Embryonic facial prominence (tissue), 1 donor: ENCODE results near the gene PDE11A.
A peak's percentile ranks its signal among the peaks of the same experiment; 100 is the strongest.
"Not testable (repeated sequence)": the region's sequence is repeated elsewhere in the genome, so short reads cannot be mapped to it uniquely, and the experiment has no call there.

Source experiments
- DNase-seq: peaks from one replicate; pipeline ENCODE4 v3.0.0-alpha.2; 2016; ENCODE audit errors: extremely low spot score

PDE11A gene

GRCh38 chr2:178072383-178073301, at the start of gene PDE11A:
TSS of gene PDE11A (minus strand) at chr2:178072777. CDS start at chr2:178072437, 340 bp downstream.
- DNase-seq: peak; percentile 10

GRCh38 chr2:178119179-178119922, 46.8 kb upstream of the PDE11A start:
- no peak for DNase-seq

- DNase-seq: no peak
Measured at GRCh38 chr2:178117725-178118124, 45.1 kb upstream of the PDE11A start.

GRCh38 chr2:178115271-178115670, 42.7 kb upstream of the PDE11A start:
- no peak for DNase-seq

- DNase-seq: no peak
Measured at GRCh38 chr2:178114462-178114861, 41.9 kb upstream of the PDE11A start.

GRCh38 chr2:178112202-178113152, 39.9 kb upstream of the PDE11A start, which contains the start of gene RBM45:
TSS of gene RBM45 (plus strand) at chr2:178112437. CDS start at chr2:178112547, 110 bp downstream.
- peak; percentile 52 for DNase-seq

- DNase-seq: no peak
Measured at GRCh38 chr2:178111743-178112142, 39.2 kb upstream of the PDE11A start.

GRCh38 chr2:178110681-178111080, 38.1 kb upstream of the PDE11A start:
- no peak for DNase-seq

GRCh38 chr2:178109813-178110212, 37.2 kb upstream of the PDE11A start:
- DNase-seq: no peak

GRCh38 chr2:178108176-178108575, 35.6 kb upstream of the PDE11A start:
- no peak for DNase-seq

- no peak for DNase-seq
Measured at GRCh38 chr2:178106053-178106452, 33.5 kb upstream of the PDE11A start.

GRCh38 chr2:178105566-178105965, 33.0 kb upstream of the PDE11A start:
- DNase-seq: no peak

GRCh38 chr2:178101321-178102079, 28.9 kb upstream of the PDE11A start:
- no peak for DNase-seq

GRCh38 chr2:178093471-178093870, 20.9 kb upstream of the PDE11A start:
- DNase-seq: no peak

- no peak for DNase-seq
Measured at GRCh38 chr2:178088774-178089270, 16.2 kb upstream of the PDE11A start.

- DNase-seq: no peak
Measured at GRCh38 chr2:178084273-178084672, 11.7 kb upstream of the PDE11A start.

GRCh38 chr2:178082408-178083045, 9.9 kb upstream of the PDE11A start:
- no peak for DNase-seq

- DNase-seq: not testable (repeated sequence)
Measured at GRCh38 chr2:178079279-178079678, 6.7 kb upstream of the PDE11A start.

GRCh38 chr2:178076130-178076529, 3.6 kb upstream of the PDE11A start:
- DNase-seq: no peak

- no peak for DNase-seq
Measured at GRCh38 chr2:178075006-178075326, 2.4 kb upstream of the PDE11A start.
